HEK293 (cell line): ENCODE results near the gene GMPR.

Experiments
- CTCF ChIA-PET: fragments of 350-600 bp; formaldehyde crosslinking; extraction: SDS; loops from one replicate; lab custom pipeline; 2021; ENCODE audit warnings: antibody characterized with exemption; lab: Yijun Ruan, JAX
- POLR2A ChIA-PET: fragments of 300-600 bp; formaldehyde crosslinking; extraction: SDS; loops from one replicate; lab custom pipeline; 2020; ENCODE audit warnings: antibody characterized with exemption, inconsistent platforms; lab: Yijun Ruan, JAX
- H3K27ac ChIP-seq: fragments of 200-500 bp; sonication (Bioruptor generic); 2 replicates; pipeline ENCODE4 v1.5.1; 2014; ENCODE audit warnings: low read depth, low read length, control low read depth, inconsistent platforms; ENCODE audit errors: extremely low read depth
- H3K36me3 ChIP-seq, 2 experiments: fragments of 200-500 bp in 1 of 2; sonication (Bioruptor generic) in 1 of 2; 1 replicate in 1 of 2; 2 replicates in 1 of 2; pipeline ENCODE4 v1.5.1; 2014 to 2017; ENCODE audit warnings: inconsistent platforms in 2 of 2, low read length in 2 of 2; ENCODE audit not compliant: control insufficient read depth in 2 of 2, insufficient read depth in 1 of 2
- H3K4me1 ChIP-seq: fragments of 200-500 bp; sonication (Bioruptor generic); 2 replicates; pipeline ENCODE4 v1.5.1; 2014; ENCODE audit warnings: mild to moderate bottlenecking, low read length, inconsistent platforms; ENCODE audit not compliant: control insufficient read depth, insufficient read depth
- H3K4me3 ChIP-seq: 2 replicates; pipeline ENCODE4 v1.5.1; 2011; ENCODE audit warnings: low read depth, mild to moderate bottlenecking, control low read depth, low read length, moderate library complexity
- H3K9me3 ChIP-seq: fragments of 200-500 bp; sonication (Bioruptor generic); 2 replicates; pipeline ENCODE4 v1.5.1; 2014; ENCODE audit warnings: low read depth, low read length, inconsistent platforms; ENCODE audit not compliant: control insufficient read depth, insufficient read depth
- IKZF3 ChIP-seq: fragments of 450-650 bp; IDR thresholded peaks from 2 replicates; pipeline ENCODE4 v1.5.0; 2018; ENCODE audit warnings: missing biosample characterization, mild to moderate bottlenecking, missing genetic modification characterization, moderate library complexity
- KLF10 ChIP-seq: fragments of 450-650 bp; IDR thresholded peaks from 2 replicates; pipeline ENCODE4 v1.5.1; 2018; ENCODE audit warnings: missing biosample characterization, mild to moderate bottlenecking, missing genetic modification characterization
- MYNN ChIP-seq: fragments of 450-650 bp; formaldehyde crosslinking; IDR thresholded peaks from 2 replicates; pipeline ENCODE4 v1.5.1; 2016; ENCODE audit warnings: missing biosample characterization, missing genetic modification characterization, borderline replicate concordance
- PRDM1 ChIP-seq: fragments of 450-650 bp; formaldehyde crosslinking; IDR thresholded peaks from 2 replicates; pipeline ENCODE4; 2016; ENCODE audit warnings: missing biosample characterization, missing genetic modification characterization
- SALL2 ChIP-seq: fragments of 450-650 bp; formaldehyde crosslinking; IDR thresholded peaks from 2 replicates; pipeline ENCODE4 v1.5.0; 2017; ENCODE audit warnings: missing biosample characterization, mild to moderate bottlenecking, missing genetic modification characterization, borderline replicate concordance
- SCRT1 ChIP-seq: fragments of 450-650 bp; formaldehyde crosslinking; IDR thresholded peaks from 2 replicates; pipeline ENCODE4 v1.5.1; 2016; ENCODE audit warnings: missing biosample characterization, missing genetic modification characterization, borderline replicate concordance
- SETDB1 ChIP-seq: IDR thresholded peaks from one replicate; pipeline ENCODE4 v1.6.1; 2017; ENCODE audit warnings: mild to moderate bottlenecking, low read length, moderate library complexity, mixed read lengths; ENCODE audit not compliant: insufficient read length
- SP2 ChIP-seq: fragments of 450-650 bp; formaldehyde crosslinking; IDR thresholded peaks from 2 replicates; pipeline ENCODE4 v1.5.1; 2016; ENCODE audit warnings: missing biosample characterization, missing genetic modification characterization
- ZBTB1 ChIP-seq: fragments of 450-650 bp; formaldehyde crosslinking; IDR thresholded peaks from 2 replicates; pipeline ENCODE4 v1.5.1; 2016; ENCODE audit warnings: missing biosample characterization, missing genetic modification characterization
- ZBTB17 ChIP-seq: fragments of 450-650 bp; formaldehyde crosslinking; IDR thresholded peaks from 2 replicates; pipeline ENCODE4 v1.5.1; 2016; ENCODE audit warnings: missing biosample characterization, missing genetic modification characterization
- ZNF112 ChIP-seq: fragments of 450-650 bp; formaldehyde crosslinking; IDR thresholded peaks from 2 replicates; pipeline ENCODE4 v1.5.0; 2017; ENCODE audit warnings: missing biosample characterization, missing genetic modification characterization
- ZNF114 ChIP-seq: fragments of 450-650 bp; formaldehyde crosslinking; IDR thresholded peaks from 2 replicates; pipeline ENCODE4 v1.5.0; 2017; ENCODE audit warnings: missing biosample characterization, missing genetic modification characterization
- ZNF211 ChIP-seq: fragments of 450-650 bp; formaldehyde crosslinking; IDR thresholded peaks from 2 replicates; pipeline ENCODE4 v1.5.1; 2016; ENCODE audit warnings: low read depth, missing biosample characterization, missing genetic modification characterization
- ZNF214 ChIP-seq: fragments of 450-650 bp; formaldehyde crosslinking; IDR thresholded peaks from 2 replicates; pipeline ENCODE4 v1.5.1; 2017; ENCODE audit warnings: missing biosample characterization, mild to moderate bottlenecking, missing genetic modification characterization, borderline replicate concordance
- ZNF221 ChIP-seq: fragments of 450-650 bp; formaldehyde crosslinking; IDR thresholded peaks from 2 replicates; pipeline ENCODE4 v1.5.1; 2017; ENCODE audit warnings: missing biosample characterization, missing genetic modification characterization, borderline replicate concordance
- ZNF24 ChIP-seq: fragments of 450-650 bp; formaldehyde crosslinking; IDR thresholded peaks from 2 replicates; pipeline ENCODE4 v1.5.1; 2016; ENCODE audit warnings: missing biosample characterization, missing genetic modification characterization
- ZNF341 ChIP-seq: fragments of 450-650 bp; formaldehyde crosslinking; IDR thresholded peaks from 2 replicates; pipeline ENCODE4; 2016; ENCODE audit warnings: low read depth, missing biosample characterization, missing genetic modification characterization
- ZNF391 ChIP-seq: fragments of 450-650 bp; formaldehyde crosslinking; IDR thresholded peaks from 2 replicates; pipeline ENCODE4 v1.5.1; 2016; ENCODE audit warnings: low read depth, missing biosample characterization, missing genetic modification characterization, borderline replicate concordance
- ZNF501 ChIP-seq: fragments of 450-650 bp; formaldehyde crosslinking; IDR thresholded peaks from 2 replicates; pipeline ENCODE4 v1.5.1; 2016; ENCODE audit warnings: missing biosample characterization, missing genetic modification characterization
- ZNF514 ChIP-seq: fragments of 450-650 bp; formaldehyde crosslinking; IDR thresholded peaks from 2 replicates; pipeline ENCODE4 v1.5.1; 2016; ENCODE audit warnings: missing biosample characterization, missing genetic modification characterization
- ZNF596 ChIP-seq: fragments of 450-650 bp; IDR thresholded peaks from 2 replicates; pipeline ENCODE4 v1.5.0; 2018; ENCODE audit warnings: missing biosample characterization, mild to moderate bottlenecking, missing genetic modification characterization, moderate library complexity
- ZNF600 ChIP-seq: fragments of 450-650 bp; formaldehyde crosslinking; IDR thresholded peaks from 2 replicates; pipeline ENCODE4 v1.5.1; 2016; ENCODE audit warnings: missing biosample characterization, missing genetic modification characterization
- ZNF623 ChIP-seq: fragments of 450-650 bp; formaldehyde crosslinking; IDR thresholded peaks from 2 replicates; pipeline ENCODE4 v1.5.1; 2016; ENCODE audit warnings: missing biosample characterization, missing genetic modification characterization
- ZNF626 ChIP-seq: fragments of 450-650 bp; sonication (Bioruptor Pico); formaldehyde crosslinking; IDR thresholded peaks from 2 replicates; pipeline ENCODE4 v1.5.1; 2018; ENCODE audit warnings: missing biosample characterization, missing genetic modification characterization, inconsistent platforms
- ZNF654 ChIP-seq: fragments of 450-650 bp; formaldehyde crosslinking; IDR thresholded peaks from 2 replicates; pipeline ENCODE4 v1.5.1; 2016; ENCODE audit warnings: low read depth, missing biosample characterization, missing genetic modification characterization
- ZNF660 ChIP-seq: fragments of 450-650 bp; IDR thresholded peaks from 2 replicates; pipeline ENCODE4 v1.5.1; 2018; ENCODE audit warnings: missing biosample characterization, mild to moderate bottlenecking, missing genetic modification characterization
- ZSCAN30 ChIP-seq: fragments of 450-650 bp; IDR thresholded peaks from 2 replicates; pipeline ENCODE4 v1.5.1; 2018; ENCODE audit warnings: missing biosample characterization, mild to moderate bottlenecking, missing genetic modification characterization, moderate library complexity
- TF ChIP-seq, protein P1 (sequence below): fragments of 450-650 bp; formaldehyde crosslinking; IDR thresholded peaks from 2 replicates; pipeline ENCODE4 v1.5.1; 2016; ENCODE audit warnings: missing biosample characterization, missing genetic modification characterization
- TF ChIP-seq, protein P2 (sequence below): fragments of 450-650 bp; formaldehyde crosslinking; IDR thresholded peaks from 2 replicates; pipeline ENCODE4 v1.5.1; 2017; ENCODE audit warnings: missing biosample characterization, missing genetic modification characterization
- TF ChIP-seq, protein P3 (sequence below): fragments of 450-650 bp; formaldehyde crosslinking; IDR thresholded peaks from 2 replicates; pipeline ENCODE4 v1.5.1; 2017; ENCODE audit warnings: missing biosample characterization, missing genetic modification characterization
- TF ChIP-seq, protein P4 (sequence below): sonication (generic); formaldehyde crosslinking; IDR thresholded peaks from 2 replicates; pipeline ENCODE4 v1.8.1; 2022; ENCODE audit warnings: mild to moderate bottlenecking, moderate library complexity, missing genetic modification reagents

The GMPR gene

DNA sequence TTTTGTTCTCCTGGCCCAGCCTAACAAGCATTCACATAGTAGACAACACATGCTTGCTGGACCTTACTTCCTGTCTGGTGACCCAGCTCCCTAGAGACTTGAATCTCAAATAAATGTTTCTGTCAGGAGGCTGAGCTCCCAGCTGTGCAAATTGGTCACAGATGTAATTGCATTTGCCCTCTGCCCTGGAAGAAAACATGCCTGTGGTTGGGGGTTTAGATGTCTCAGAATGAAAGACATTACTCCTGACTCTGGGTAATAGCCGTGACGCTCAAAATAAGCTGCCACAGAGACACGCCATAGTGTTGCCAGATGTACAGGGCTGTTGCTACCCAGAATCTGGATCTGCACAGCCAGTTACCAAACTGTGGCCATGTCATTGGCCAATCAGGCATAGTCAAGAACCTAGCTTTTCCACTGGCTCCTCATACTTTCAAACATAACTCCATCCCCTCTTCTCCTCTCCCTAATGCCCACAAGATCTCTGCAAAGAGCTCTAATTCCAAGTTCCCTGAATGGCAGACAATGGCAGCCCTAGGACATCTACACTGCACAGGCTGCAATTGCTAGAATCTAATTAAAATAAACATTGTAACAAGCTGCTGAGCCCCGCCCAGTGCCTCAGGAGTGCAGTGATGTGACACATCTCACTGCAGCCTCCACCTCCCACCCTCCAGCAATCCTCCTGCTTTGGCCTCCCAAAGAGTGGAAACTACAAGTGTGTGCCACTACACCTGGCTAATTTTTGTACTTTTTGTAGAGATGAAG is 32.8 kb upstream of the GMPR start (continued):
- 0 out of 2 replicates have a peak, but pooled peaks have one; percentile 15 for TF ChIP-seq SP2 (tag by site-specific recombination)
- 0 out of 2 replicates have a peak, but pooled peaks have one; percentile 37 for TF ChIP-seq ZNF596
- TF ChIP-seq ZNF341 (tag by site-specific recombination) = no peak
- no peak for TF ChIP-seq ZNF114 (tag by site-specific recombination)
- TF ChIP-seq ZNF24 (tag by site-specific recombination) = peak; percentile 30; the same call in 1 of the 2 replicates
- TF ChIP-seq ZNF211 (tag by site-specific recombination) = no peak
- TF ChIP-seq, all 188 proteins: peak for 26

DNA sequence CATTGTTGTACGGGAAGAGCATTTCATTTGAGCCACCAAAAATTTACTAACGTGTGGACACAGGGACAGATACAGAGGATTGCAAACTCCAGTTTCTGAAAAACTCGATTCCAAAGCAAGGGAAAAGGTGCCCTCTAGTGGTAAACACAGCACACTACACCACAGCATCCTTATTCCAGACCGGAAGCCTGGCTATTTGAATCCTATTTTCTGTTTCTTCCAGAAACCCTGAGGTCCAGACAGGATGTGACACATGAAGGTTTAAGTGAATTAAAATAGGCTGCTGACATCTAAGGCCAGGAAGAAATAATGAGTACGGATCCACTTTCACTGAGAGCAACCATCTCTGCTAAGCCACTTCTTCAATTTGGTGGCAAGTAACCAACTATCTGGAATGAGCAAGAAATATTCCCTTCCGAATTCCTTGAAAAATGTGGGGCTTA is 31.8 kb upstream of the GMPR start:
- ChIA-PET CTCF (interaction anchor here (0.6 to 7.2 kb wide), 33 partner anchors 9 to 880 kb away, joined by 3 to 64 read pairs (median 4); partner anchors contain the start of gene MYLIP), POLR2A (no interaction called here)
- Histone ChIP-seq H3K4me1 (peaks cover 8% of the 10 kb centered on the region), H3K9me3 (no peaks in the 10 kb centered on the region), H3K27ac (peak overlapping the region; percentile 89; the same call in 1 of the 2 replicates), H3K4me3 (no peak overlapping the region), H3K36me3 (no peaks in the 10 kb centered on the region)
- TF ChIP-seq ZNF626 (tag by site-specific recombination) (no peak), ZNF221 (tag by site-specific recombination) (no peak), ZSCAN30 (0 out of 2 replicates have a peak, but pooled peaks have one; percentile 11), ZNF623 (no peak), KLF10 (tag by site-specific recombination) (no peak), ZNF654 (tag by site-specific recombination) (peak; percentile 97), IKZF3 (tag by site-specific recombination) (no peak), ZNF391 (tag by site-specific recombination) (no peak), ZBTB17 (tag by site-specific recombination) (peak; percentile 76), ZNF214 (tag by site-specific recombination) (no peak), ZNF501 (tag by site-specific recombination) (no peak), ZNF596 (no peak), ZNF514 (tag by site-specific recombination) (no peak), ZNF660 (tag by site-specific recombination) (peak; percentile 75; the same call in 1 of the 2 replicates), ZNF341 (tag by site-specific recombination) (no peak), MYNN (tag by site-specific recombination) (no peak), ZNF112 (tag by site-specific recombination) (no peak), SETDB1 (no peak), ZBTB1 (tag by site-specific recombination) (no peak), ZNF600 (tag by site-specific recombination) (peak; percentile 18; the same call in 1 of the 2 replicates), SALL2 (tag by site-specific recombination) (no peak), SP2 (tag by site-specific recombination) (no peak), SCRT1 (tag by site-specific recombination) (no peak), PRDM1 (tag by site-specific recombination) (no peak)
- TF ChIP-seq, protein P1, sequence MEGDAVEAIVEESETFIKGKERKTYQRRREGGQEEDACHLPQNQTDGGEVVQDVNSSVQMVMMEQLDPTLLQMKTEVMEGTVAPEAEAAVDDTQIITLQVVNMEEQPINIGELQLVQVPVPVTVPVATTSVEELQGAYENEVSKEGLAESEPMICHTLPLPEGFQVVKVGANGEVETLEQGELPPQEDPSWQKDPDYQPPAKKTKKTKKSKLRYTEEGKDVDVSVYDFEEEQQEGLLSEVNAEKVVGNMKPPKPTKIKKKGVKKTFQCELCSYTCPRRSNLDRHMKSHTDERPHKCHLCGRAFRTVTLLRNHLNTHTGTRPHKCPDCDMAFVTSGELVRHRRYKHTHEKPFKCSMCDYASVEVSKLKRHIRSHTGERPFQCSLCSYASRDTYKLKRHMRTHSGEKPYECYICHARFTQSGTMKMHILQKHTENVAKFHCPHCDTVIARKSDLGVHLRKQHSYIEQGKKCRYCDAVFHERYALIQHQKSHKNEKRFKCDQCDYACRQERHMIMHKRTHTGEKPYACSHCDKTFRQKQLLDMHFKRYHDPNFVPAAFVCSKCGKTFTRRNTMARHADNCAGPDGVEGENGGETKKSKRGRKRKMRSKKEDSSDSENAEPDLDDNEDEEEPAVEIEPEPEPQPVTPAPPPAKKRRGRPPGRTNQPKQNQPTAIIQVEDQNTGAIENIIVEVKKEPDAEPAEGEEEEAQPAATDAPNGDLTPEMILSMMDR (tag by site-specific recombination) = peak; percentile 70
- TF ChIP-seq, protein P2, sequence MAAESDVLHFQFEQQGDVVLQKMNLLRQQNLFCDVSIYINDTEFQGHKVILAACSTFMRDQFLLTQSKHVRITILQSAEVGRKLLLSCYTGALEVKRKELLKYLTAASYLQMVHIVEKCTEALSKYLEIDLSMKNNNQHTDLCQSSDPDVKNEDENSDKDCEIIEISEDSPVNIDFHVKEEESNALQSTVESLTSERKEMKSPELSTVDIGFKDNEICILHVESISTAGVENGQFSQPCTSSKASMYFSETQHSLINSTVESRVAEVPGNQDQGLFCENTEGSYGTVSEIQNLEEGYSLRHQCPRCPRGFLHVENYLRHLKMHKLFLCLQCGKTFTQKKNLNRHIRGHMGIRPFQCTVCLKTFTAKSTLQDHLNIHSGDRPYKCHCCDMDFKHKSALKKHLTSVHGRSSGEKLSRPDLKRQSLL = no peak
- TF ChIP-seq, protein P3, sequence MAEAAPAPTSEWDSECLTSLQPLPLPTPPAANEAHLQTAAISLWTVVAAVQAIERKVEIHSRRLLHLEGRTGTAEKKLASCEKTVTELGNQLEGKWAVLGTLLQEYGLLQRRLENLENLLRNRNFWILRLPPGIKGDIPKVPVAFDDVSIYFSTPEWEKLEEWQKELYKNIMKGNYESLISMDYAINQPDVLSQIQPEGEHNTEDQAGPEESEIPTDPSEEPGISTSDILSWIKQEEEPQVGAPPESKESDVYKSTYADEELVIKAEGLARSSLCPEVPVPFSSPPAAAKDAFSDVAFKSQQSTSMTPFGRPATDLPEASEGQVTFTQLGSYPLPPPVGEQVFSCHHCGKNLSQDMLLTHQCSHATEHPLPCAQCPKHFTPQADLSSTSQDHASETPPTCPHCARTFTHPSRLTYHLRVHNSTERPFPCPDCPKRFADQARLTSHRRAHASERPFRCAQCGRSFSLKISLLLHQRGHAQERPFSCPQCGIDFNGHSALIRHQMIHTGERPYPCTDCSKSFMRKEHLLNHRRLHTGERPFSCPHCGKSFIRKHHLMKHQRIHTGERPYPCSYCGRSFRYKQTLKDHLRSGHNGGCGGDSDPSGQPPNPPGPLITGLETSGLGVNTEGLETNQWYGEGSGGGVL = no peak
- TF ChIP-seq, protein P4, sequence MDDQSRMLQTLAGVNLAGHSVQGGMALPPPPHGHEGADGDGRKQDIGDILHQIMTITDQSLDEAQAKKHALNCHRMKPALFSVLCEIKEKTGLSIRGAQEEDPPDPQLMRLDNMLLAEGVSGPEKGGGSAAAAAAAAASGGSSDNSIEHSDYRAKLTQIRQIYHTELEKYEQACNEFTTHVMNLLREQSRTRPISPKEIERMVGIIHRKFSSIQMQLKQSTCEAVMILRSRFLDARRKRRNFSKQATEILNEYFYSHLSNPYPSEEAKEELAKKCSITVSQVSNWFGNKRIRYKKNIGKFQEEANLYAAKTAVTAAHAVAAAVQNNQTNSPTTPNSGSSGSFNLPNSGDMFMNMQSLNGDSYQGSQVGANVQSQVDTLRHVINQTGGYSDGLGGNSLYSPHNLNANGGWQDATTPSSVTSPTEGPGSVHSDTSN (CRISPR knock-in tag) = no peak
